ENCODE data around the gene THEM4.

DNA sequence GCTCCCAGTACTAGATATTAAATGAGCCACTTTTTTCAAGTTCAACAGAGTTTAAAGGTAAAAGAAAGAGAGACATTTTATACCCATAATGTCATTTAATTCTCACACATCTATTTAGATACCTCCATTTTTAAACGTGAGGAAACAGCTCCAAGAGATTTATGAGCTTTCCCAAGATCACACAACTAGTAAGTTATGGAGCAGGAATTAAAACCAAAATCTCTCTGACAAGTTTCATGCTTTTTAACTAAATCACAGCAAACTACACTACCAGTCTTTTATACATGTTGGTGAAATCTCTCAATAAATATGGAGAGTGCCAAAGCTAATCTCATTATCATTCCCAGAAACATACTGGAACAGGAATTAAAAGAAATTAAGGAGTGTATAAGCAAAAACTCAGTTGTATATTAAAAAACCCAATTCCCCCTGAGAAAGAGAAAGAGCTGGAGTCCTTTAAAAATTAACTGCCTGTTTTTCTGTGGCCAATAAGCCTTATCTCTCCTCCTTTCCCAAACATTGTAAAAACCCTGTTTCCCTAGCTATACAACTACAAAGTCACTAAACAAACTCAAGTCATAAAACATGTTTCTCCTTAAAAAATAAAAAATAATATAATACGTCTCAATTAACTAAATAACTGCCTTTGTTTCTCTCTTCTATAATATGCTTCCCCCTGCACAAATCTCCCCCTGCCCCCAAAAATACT is 26.7 kb upstream of the THEM4 start:
- TF ChIP-seq, protein P1, sequence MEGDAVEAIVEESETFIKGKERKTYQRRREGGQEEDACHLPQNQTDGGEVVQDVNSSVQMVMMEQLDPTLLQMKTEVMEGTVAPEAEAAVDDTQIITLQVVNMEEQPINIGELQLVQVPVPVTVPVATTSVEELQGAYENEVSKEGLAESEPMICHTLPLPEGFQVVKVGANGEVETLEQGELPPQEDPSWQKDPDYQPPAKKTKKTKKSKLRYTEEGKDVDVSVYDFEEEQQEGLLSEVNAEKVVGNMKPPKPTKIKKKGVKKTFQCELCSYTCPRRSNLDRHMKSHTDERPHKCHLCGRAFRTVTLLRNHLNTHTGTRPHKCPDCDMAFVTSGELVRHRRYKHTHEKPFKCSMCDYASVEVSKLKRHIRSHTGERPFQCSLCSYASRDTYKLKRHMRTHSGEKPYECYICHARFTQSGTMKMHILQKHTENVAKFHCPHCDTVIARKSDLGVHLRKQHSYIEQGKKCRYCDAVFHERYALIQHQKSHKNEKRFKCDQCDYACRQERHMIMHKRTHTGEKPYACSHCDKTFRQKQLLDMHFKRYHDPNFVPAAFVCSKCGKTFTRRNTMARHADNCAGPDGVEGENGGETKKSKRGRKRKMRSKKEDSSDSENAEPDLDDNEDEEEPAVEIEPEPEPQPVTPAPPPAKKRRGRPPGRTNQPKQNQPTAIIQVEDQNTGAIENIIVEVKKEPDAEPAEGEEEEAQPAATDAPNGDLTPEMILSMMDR (IDR thresholded peaks at IDR 0.05): no peak
- no peak for TF ChIP-seq POLR2A (IDR thresholded peaks at IDR 0.05)
